ENCODE measurements around the gene KRT71.
"Not testable (repeated sequence)": the region's sequence is repeated elsewhere in the genome, so short reads cannot be mapped to it uniquely, and the experiment has no call there.

KRT71 gene

GRCh38 chr12:52521568-52522266 lies 31.2 kb downstream of the KRT71 start:
- DNase-seq (ENCODE audit: low read depth in 2 of 2): no peak

GRCh38 chr12:52521175-52521567 lies 31.8 kb downstream of the KRT71 start:
- no peak for DNase-seq (ENCODE audit: low read depth in 2 of 2)

- no peak for DNase-seq (ENCODE audit: low read depth in 2 of 2)
Observed at GRCh38 chr12:52519826-52520662, 32.9 kb downstream of the KRT71 start, which contains the start of gene KRT5. TSS of gene KRT5 (minus strand) at chr12:52520394. CDS start at chr12:52520296, 98 bp downstream.

GRCh38 chr12:52519387-52519703 lies 33.6 kb downstream of the KRT71 start:
- no peak for DNase-seq (ENCODE audit: low read depth in 2 of 2)

- no peak for DNase-seq (ENCODE audit: low read depth in 2 of 2)
Observed at GRCh38 chr12:52518574-52519386, 34.2 kb downstream of the KRT71 start.

GRCh38 chr12:52517888-52518287 lies 35.1 kb downstream of the KRT71 start:
- no peak for DNase-seq (ENCODE audit: low read depth in 2 of 2)

- DNase-seq (ENCODE audit: low read depth in 2 of 2): no peak
Observed at GRCh38 chr12:52517005-52517835, 35.7 kb downstream of the KRT71 start.

GRCh38 chr12:52515927-52516831 lies 36.8 kb downstream of the KRT71 start:
- DNase-seq (ENCODE audit: low read depth in 2 of 2): no peak

GRCh38 chr12:52515319-52515646 lies 37.7 kb downstream of the KRT71 start:
- DNase-seq (ENCODE audit: low read depth in 2 of 2): no peak

- DNase-seq (ENCODE audit: low read depth in 2 of 2): no peak
Observed at GRCh38 chr12:52514471-52515318, 38.2 kb downstream of the KRT71 start.

GRCh38 chr12:52513736-52514135 lies 39.2 kb downstream of the KRT71 start:
- no peak for DNase-seq (ENCODE audit: low read depth in 2 of 2)

- no peak for DNase-seq (ENCODE audit: low read depth in 2 of 2)
Observed at GRCh38 chr12:52508211-52508610, 44.7 kb downstream of the KRT71 start.

- DNase-seq (ENCODE audit: low read depth in 2 of 2): no peak
Observed at GRCh38 chr12:52506858-52507715, 45.9 kb downstream of the KRT71 start.

- no peak for DNase-seq (ENCODE audit: low read depth in 2 of 2)
Observed at GRCh38 chr12:52502877-52503276, 50.1 kb downstream of the KRT71 start.

- no peak for DNase-seq (ENCODE audit: low read depth in 2 of 2)
Observed at GRCh38 chr12:52501490-52501889, 51.5 kb downstream of the KRT71 start.

GRCh38 chr12:52500574-52500973 lies 52.4 kb downstream of the KRT71 start:
- DNase-seq (ENCODE audit: low read depth in 2 of 2): not testable (repeated sequence)

- no peak for DNase-seq (ENCODE audit: low read depth in 2 of 2)
Observed at GRCh38 chr12:52499806-52500560, 53.0 kb downstream of the KRT71 start.

GRCh38 chr12:52498946-52499345 lies 54.0 kb downstream of the KRT71 start:
- DNase-seq (ENCODE audit: low read depth in 2 of 2): no peak
